Measurements from ENCODE around the gene CENPQ.

CENPQ gene

GRCh38 chr6:49462927-49463611 lies at the start of gene CENPQ, which contains the start of gene MMUT:
CENPQ (plus strand) TSS chr6:49463370; CDS start chr6:49470177, 6,807 bp downstream.
MMUT (minus strand) TSS chr6:49463253; CDS start chr6:49459466, 3,787 bp downstream.
- peak within 1 kb of the TSS; percentile 98 for H3K4me3 ChIP-seq (ENCODE audit: low read length)
- no peak for TF ChIP-seq CTCF (conservative IDR thresholded peaks at IDR 0.05; ENCODE audit: low read depth, low read length)
- DNase-seq (ENCODE audit: low read depth), result peak; percentile 87

GRCh38 chr6:49415358-49415757 lies 47.8 kb upstream of the CENPQ start:
- TF ChIP-seq CTCF (conservative IDR thresholded peaks at IDR 0.05; ENCODE audit: low read depth, low read length), result no peak
- no peak for DNase-seq (ENCODE audit: low read depth)

GRCh38 chr6:49416195-49416594 lies 47.0 kb upstream of the CENPQ start:
- TF ChIP-seq CTCF (conservative IDR thresholded peaks at IDR 0.05; ENCODE audit: low read depth, low read length), result no peak
- H3K4me3 ChIP-seq (ENCODE audit: low read length), result no peak overlapping the region
- DNase-seq (ENCODE audit: low read depth), result no peak

More at GRCh38 chr6:49415358-49415757, 47.8 kb upstream of the CENPQ start:
- no peak overlapping the region for H3K4me3 ChIP-seq (ENCODE audit: low read length)

- no peak for DNase-seq (ENCODE audit: low read depth)
- no peak overlapping the region for H3K4me3 ChIP-seq (ENCODE audit: low read length)
- peak; percentile 16 for TF ChIP-seq CTCF (conservative IDR thresholded peaks at IDR 0.05; ENCODE audit: low read depth, low read length)
These were observed 39.4 kb upstream of the CENPQ start for GRCh38 chr6:49423817-49424216.

GRCh38 chr6:49430187-49430586 lies 33.0 kb upstream of the CENPQ start:
- no peak for TF ChIP-seq CTCF (conservative IDR thresholded peaks at IDR 0.05; ENCODE audit: low read depth, low read length)
- DNase-seq (ENCODE audit: low read depth), result no peak
- H3K4me3 ChIP-seq (ENCODE audit: low read length), result no peak overlapping the region

GRCh38 chr6:49430866-49431265 lies 32.3 kb upstream of the CENPQ start:
- DNase-seq (ENCODE audit: low read depth), result no peak
- H3K4me3 ChIP-seq (ENCODE audit: low read length), result no peak overlapping the region
- TF ChIP-seq CTCF (conservative IDR thresholded peaks at IDR 0.05; ENCODE audit: low read depth, low read length), result no peak

- peak; percentile 22 for TF ChIP-seq CTCF (conservative IDR thresholded peaks at IDR 0.05; ENCODE audit: low read depth, low read length)
- no peak overlapping the region for H3K4me3 ChIP-seq (ENCODE audit: low read length)
- no peak for DNase-seq (ENCODE audit: low read depth)
These were observed 9.9 kb upstream of the CENPQ start for GRCh38 chr6:49453221-49453620.

Measured in retinal pigment epithelial cell (primary cell).